KOPT-K1 (cell line): ENCODE results near the gene MDGA2.

Source experiments
- H3K27ac ChIP-seq: fragments of 200-600 bp; sonication (generic); 2 replicates; pipeline ENCODE4 v1.5.1; 2016; ENCODE audit warnings: antibody characterized with exemption, mild to moderate bottlenecking, low read depth, low read length; ENCODE audit not compliant: poor library complexity, severe bottlenecking
- H3K36me3 ChIP-seq: fragments of 200-600 bp; sonication (generic); 2 replicates; pipeline ENCODE4 v1.5.1; 2017; ENCODE audit warnings: antibody characterized with exemption, mild to moderate bottlenecking, low read length, moderate library complexity; ENCODE audit not compliant: insufficient read depth
- H3K9me3 ChIP-seq: fragments of 200-600 bp; sonication (generic); 2 replicates; pipeline ENCODE4 v1.5.1; 2017; ENCODE audit warnings: antibody characterized with exemption, low read length, mild to moderate bottlenecking; ENCODE audit not compliant: insufficient read depth, poor library complexity, severe bottlenecking

Gene MDGA2

GRCh38 chr14:47167402-47167801 lies 508.0 kb downstream of the MDGA2 start:
- no peaks in the 10 kb centered on the region for H3K36me3 ChIP-seq
- H3K27ac ChIP-seq: no peak overlapping the region
- H3K9me3 ChIP-seq: no peaks in the 10 kb centered on the region

- H3K36me3 ChIP-seq: no peaks in the 10 kb centered on the region
- no peaks in the 10 kb centered on the region for H3K9me3 ChIP-seq
- no peak overlapping the region for H3K27ac ChIP-seq
Observed at GRCh38 chr14:47155395-47155794, 520.0 kb downstream of the MDGA2 start.

GRCh38 chr14:47154276-47154797 lies 521.1 kb downstream of the MDGA2 start:
- Histone ChIP-seq H3K27ac (no peak overlapping the region), H3K9me3 (no peaks in the 10 kb centered on the region), H3K36me3 (no peaks in the 10 kb centered on the region)

GRCh38 chr14:47153746-47154145 lies 521.7 kb downstream of the MDGA2 start:
- no peak overlapping the region for H3K27ac ChIP-seq
- H3K9me3 ChIP-seq: no peaks in the 10 kb centered on the region
- no peaks in the 10 kb centered on the region for H3K36me3 ChIP-seq

GRCh38 chr14:47150267-47150666 lies 525.1 kb downstream of the MDGA2 start:
- no peaks in the 10 kb centered on the region for H3K9me3 ChIP-seq
- no peak overlapping the region for H3K27ac ChIP-seq
- H3K36me3 ChIP-seq: no peaks in the 10 kb centered on the region

- no peak overlapping the region for H3K27ac ChIP-seq
Observed at GRCh38 chr14:47149326-47149725, 526.1 kb downstream of the MDGA2 start.

GRCh38 chr14:47148686-47149085 lies 526.7 kb downstream of the MDGA2 start:
- H3K27ac ChIP-seq: no peak overlapping the region
- H3K9me3 ChIP-seq: no peaks in the 10 kb centered on the region
- H3K36me3 ChIP-seq: no peaks in the 10 kb centered on the region

More at GRCh38 chr14:47149326-47149725, 526.1 kb downstream of the MDGA2 start:
- Histone ChIP-seq H3K9me3 (no peaks in the 10 kb centered on the region), H3K36me3 (no peaks in the 10 kb centered on the region)

GRCh38 chr14:47120645-47121044 lies 554.8 kb downstream of the MDGA2 start:
- H3K9me3 ChIP-seq: no peaks in the 10 kb centered on the region
- H3K27ac ChIP-seq: no peak overlapping the region

GRCh38 chr14:47103771-47104170 lies 571.6 kb downstream of the MDGA2 start:
- no peaks in the 10 kb centered on the region for H3K9me3 ChIP-seq
- no peak overlapping the region for H3K27ac ChIP-seq
- no peaks in the 10 kb centered on the region for H3K36me3 ChIP-seq

More at GRCh38 chr14:47120645-47121044, 554.8 kb downstream of the MDGA2 start:
- H3K36me3 ChIP-seq: no peaks in the 10 kb centered on the region

GRCh38 chr14:47102472-47102871 lies 572.9 kb downstream of the MDGA2 start:
- Histone ChIP-seq H3K27ac (no peak overlapping the region), H3K36me3 (no peaks in the 10 kb centered on the region), H3K9me3 (no peaks in the 10 kb centered on the region)

- Histone ChIP-seq H3K36me3 (no peaks in the 10 kb centered on the region), H3K9me3 (no peaks in the 10 kb centered on the region), H3K27ac (no peak overlapping the region)
Observed at GRCh38 chr14:47085678-47086077, 589.7 kb downstream of the MDGA2 start.

- H3K27ac ChIP-seq: no peak overlapping the region
- H3K9me3 ChIP-seq: no peaks in the 10 kb centered on the region
- no peaks in the 10 kb centered on the region for H3K36me3 ChIP-seq
Observed at GRCh38 chr14:47065326-47065725, 610.1 kb downstream of the MDGA2 start.

GRCh38 chr14:47060050-47060449 lies 615.4 kb downstream of the MDGA2 start:
- no peaks in the 10 kb centered on the region for H3K36me3 ChIP-seq
- H3K27ac ChIP-seq: no peak overlapping the region

GRCh38 chr14:47057364-47057763 lies 618.0 kb downstream of the MDGA2 start:
- Histone ChIP-seq H3K27ac (no peak overlapping the region), H3K9me3 (no peaks in the 10 kb centered on the region), H3K36me3 (no peaks in the 10 kb centered on the region)

More at GRCh38 chr14:47060050-47060449, 615.4 kb downstream of the MDGA2 start:
- no peaks in the 10 kb centered on the region for H3K9me3 ChIP-seq

GRCh38 chr14:47044841-47045240 lies 630.6 kb downstream of the MDGA2 start:
- no peaks in the 10 kb centered on the region for H3K36me3 ChIP-seq
- H3K9me3 ChIP-seq: no peaks in the 10 kb centered on the region
- no peak overlapping the region for H3K27ac ChIP-seq

- no peaks in the 10 kb centered on the region for H3K36me3 ChIP-seq
- H3K9me3 ChIP-seq: no peaks in the 10 kb centered on the region
- H3K27ac ChIP-seq: no peak overlapping the region
Observed at GRCh38 chr14:47040550-47040949, 634.9 kb downstream of the MDGA2 start.
